IMR-90 (cell line): ENCODE data around the gene KRCC1.

Source experiments
- MAFK ChIP-seq: IDR thresholded peaks from 2 replicates; pipeline ENCODE4 v1.6.1; 2012; ENCODE audit warnings: low read depth, low read length, improper control_type of control experiment
- MXI1 ChIP-seq: IDR thresholded peaks from 2 replicates; pipeline ENCODE4 v1.6.1; 2012; ENCODE audit warnings: low read depth, mild to moderate bottlenecking, low read length, moderate library complexity, borderline replicate concordance
- POLR2A ChIP-seq: IDR thresholded peaks from 2 replicates; pipeline ENCODE4 v1.6.1; 2012; ENCODE audit warnings: mild to moderate bottlenecking, low read depth, low read length
- RAD21 ChIP-seq: IDR thresholded peaks from 2 replicates; pipeline ENCODE4 v1.6.1; 2012; ENCODE audit warnings: low read length, improper control_type of control experiment
- USF2 ChIP-seq: fragments of 150-350 bp; IDR thresholded peaks from 2 replicates; pipeline ENCODE4 v1.6.1; 2017; ENCODE audit warnings: mild to moderate bottlenecking, antibody characterized with exemption, low read length, low read depth
- TF ChIP-seq, protein P1 (sequence below): conservative IDR thresholded peaks from 2 replicates; pipeline ENCODE4 v1.5.1; 2012; ENCODE audit warnings: mild to moderate bottlenecking, low read depth, low read length, improper control_type of control experiment

- TF ChIP-seq, protein P1, sequence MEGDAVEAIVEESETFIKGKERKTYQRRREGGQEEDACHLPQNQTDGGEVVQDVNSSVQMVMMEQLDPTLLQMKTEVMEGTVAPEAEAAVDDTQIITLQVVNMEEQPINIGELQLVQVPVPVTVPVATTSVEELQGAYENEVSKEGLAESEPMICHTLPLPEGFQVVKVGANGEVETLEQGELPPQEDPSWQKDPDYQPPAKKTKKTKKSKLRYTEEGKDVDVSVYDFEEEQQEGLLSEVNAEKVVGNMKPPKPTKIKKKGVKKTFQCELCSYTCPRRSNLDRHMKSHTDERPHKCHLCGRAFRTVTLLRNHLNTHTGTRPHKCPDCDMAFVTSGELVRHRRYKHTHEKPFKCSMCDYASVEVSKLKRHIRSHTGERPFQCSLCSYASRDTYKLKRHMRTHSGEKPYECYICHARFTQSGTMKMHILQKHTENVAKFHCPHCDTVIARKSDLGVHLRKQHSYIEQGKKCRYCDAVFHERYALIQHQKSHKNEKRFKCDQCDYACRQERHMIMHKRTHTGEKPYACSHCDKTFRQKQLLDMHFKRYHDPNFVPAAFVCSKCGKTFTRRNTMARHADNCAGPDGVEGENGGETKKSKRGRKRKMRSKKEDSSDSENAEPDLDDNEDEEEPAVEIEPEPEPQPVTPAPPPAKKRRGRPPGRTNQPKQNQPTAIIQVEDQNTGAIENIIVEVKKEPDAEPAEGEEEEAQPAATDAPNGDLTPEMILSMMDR: no peak
- no peak for TF ChIP-seq RAD21
- TF ChIP-seq MAFK: no peak
- TF ChIP-seq POLR2A: no peak
- TF ChIP-seq USF2: no peak
- TF ChIP-seq MXI1: no peak
These were observed 42.9 kb upstream of the KRCC1 start for GRCh38 chr2:88098558-88098900.
